Neutrophil (primary cell): ENCODE results near the gene KPNB1.
A peak's percentile ranks its signal among the peaks of the same experiment; 100 is the strongest.

Source experiments
- H3K27ac ChIP-seq: fragments of 200-600 bp; sonication (generic); 2 replicates; pipeline ENCODE4 v1.5.1; 2016; ENCODE audit warnings: mild to moderate bottlenecking, moderate library complexity
- H3K27me3 ChIP-seq: fragments of 200-600 bp; sonication (generic); 2 replicates; pipeline ENCODE4 v1.6.0; 2016; ENCODE audit warnings: mild to moderate bottlenecking
- H3K36me3 ChIP-seq: fragments of 200-600 bp; sonication (generic); 2 replicates; pipeline ENCODE4 v1.5.1; 2017
- H3K4me1 ChIP-seq, 2 experiments: fragments of 200-600 bp in 1 of 2; sonication (generic) in 1 of 2; 1 replicate in 1 of 2; 2 replicates in 1 of 2; pipeline versions ENCODE4 v1.5.1 to v1.6.1; 2013 to 2016; ENCODE audit warnings: low read depth in 1 of 2, low read length in 1 of 2, mild to moderate bottlenecking in 1 of 2, moderate library complexity in 1 of 2; ENCODE audit not compliant: control insufficient read depth in 1 of 2, insufficient read depth in 1 of 2
- H3K4me3 ChIP-seq, 2 experiments: fragments of 200-600 bp in 1 of 2; sonication (generic) in 1 of 2; 1 replicate in 1 of 2; 2 replicates in 1 of 2; pipeline ENCODE4 v1.5.1; 2013 to 2016; ENCODE audit warnings: low read depth in 1 of 2, low read length in 1 of 2, mild to moderate bottlenecking in 1 of 2, moderate library complexity in 1 of 2
- H3K9me3 ChIP-seq: fragments of 200-600 bp; sonication (generic); 2 replicates; pipeline ENCODE4 v1.5.1; 2016
- CTCF ChIP-seq: fragments of 200-600 bp; sonication (generic); IDR thresholded peaks from 2 replicates; pipeline ENCODE4 v1.5.1; 2016; ENCODE audit warnings: antibody characterized with exemption

The KPNB1 gene

GRCh38 chr17:47703191-47703591 lies 53.5 kb downstream of the KPNB1 start:
- peaks cover 31 to 56% of the 10 kb centered on the region in 2 experiments for H3K4me1 ChIP-seq
- peak overlapping the region; percentile 24 to 46 for H3K4me3 ChIP-seq
- peaks cover 30% of the 10 kb centered on the region for H3K36me3 ChIP-seq
- H3K27me3 ChIP-seq, result peaks cover 11% of the 10 kb centered on the region
- peak overlapping the region; percentile 68 for H3K27ac ChIP-seq
- no peak for TF ChIP-seq CTCF
- no peaks in the 10 kb centered on the region for H3K9me3 ChIP-seq

GRCh38 chr17:47703671-47704070 lies 54.0 kb downstream of the KPNB1 start:
- Histone ChIP-seq H3K27me3 (peaks cover 11% of the 10 kb centered on the region), H3K36me3 (peaks cover 30% of the 10 kb centered on the region), H3K9me3 (no peaks in the 10 kb centered on the region), H3K27ac (peak overlapping the region; percentile 68), H3K4me3 (peak overlapping the region; percentile 37 to 46), H3K4me1 (peaks cover 31 to 54% of the 10 kb centered on the region in 2 experiments)
- TF ChIP-seq CTCF, result no peak

GRCh38 chr17:47704116-47704515 lies 54.4 kb downstream of the KPNB1 start:
- peak overlapping the region; percentile 68 for H3K27ac ChIP-seq
- H3K4me1 ChIP-seq, result peaks cover 31 to 50% of the 10 kb centered on the region in 2 experiments
- H3K27me3 ChIP-seq, result peaks cover 11% of the 10 kb centered on the region
- H3K4me3 ChIP-seq, result peak overlapping the region; percentile 37 to 46
- TF ChIP-seq CTCF, result no peak
- peaks cover 27% of the 10 kb centered on the region for H3K36me3 ChIP-seq
- H3K9me3 ChIP-seq, result no peaks in the 10 kb centered on the region

- Histone ChIP-seq H3K4me3 (peak overlapping the region in 1 of 2 experiments; percentile 37), H3K36me3 (peaks cover 28% of the 10 kb centered on the region), H3K4me1 (peaks cover 31 to 49% of the 10 kb centered on the region in 2 experiments), H3K27ac (peak overlapping the region; percentile 68), H3K27me3 (peaks cover 11% of the 10 kb centered on the region), H3K9me3 (no peaks in the 10 kb centered on the region)
- no peak for TF ChIP-seq CTCF
Measured at GRCh38 chr17:47704736-47705135, 55.0 kb downstream of the KPNB1 start.

GRCh38 chr17:47705536-47706530 lies 56.1 kb downstream of the KPNB1 start:
- H3K27me3 ChIP-seq, result peaks cover 11% of the 10 kb centered on the region
- peaks cover 31 to 49% of the 10 kb centered on the region in 2 experiments for H3K4me1 ChIP-seq
- peak overlapping the region; percentile 51 for H3K27ac ChIP-seq
- H3K4me3 ChIP-seq, result no peak overlapping the region
- H3K36me3 ChIP-seq, result peaks cover 34% of the 10 kb centered on the region
- H3K9me3 ChIP-seq, result no peaks in the 10 kb centered on the region
- TF ChIP-seq CTCF, result no peak
